ENCODE measurements around the gene EXOC4. TPM values are rescaled to one million over a fixed set of nuclear protein-coding genes. Genes with fewer than 3 reads are reported as not detected.

The EXOC4 gene
- total RNA-seq, 1 donor from 2014 or later, result 84.0 TPM

DNA sequence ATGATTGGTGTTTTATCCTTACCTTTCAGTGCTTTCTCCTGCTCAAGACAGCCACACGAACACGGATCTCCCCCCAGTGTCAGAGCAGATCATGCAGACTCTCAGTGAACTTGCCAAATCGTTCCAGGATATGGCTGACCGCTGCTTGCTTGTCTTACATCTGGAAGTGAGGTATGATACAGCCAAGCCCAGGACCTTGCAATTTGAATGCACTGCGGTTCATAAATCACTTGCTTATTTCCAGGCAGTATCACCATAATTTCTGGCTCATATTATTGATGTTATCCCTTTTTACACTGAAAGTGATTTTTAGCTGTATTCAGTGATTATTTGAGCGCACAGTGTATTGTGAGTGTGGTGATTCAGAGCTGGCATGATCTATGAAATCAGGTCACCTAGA, 744.6 kb downstream of the EXOC4 start:
- H3K4me3 ChIP-seq (ENCODE audit: low read depth, low read length), result no peak overlapping the region
- DNase-seq (ENCODE audit: low read depth) (no peak), FAIRE-seq (no peak)
- TF ChIP-seq, protein P1, sequence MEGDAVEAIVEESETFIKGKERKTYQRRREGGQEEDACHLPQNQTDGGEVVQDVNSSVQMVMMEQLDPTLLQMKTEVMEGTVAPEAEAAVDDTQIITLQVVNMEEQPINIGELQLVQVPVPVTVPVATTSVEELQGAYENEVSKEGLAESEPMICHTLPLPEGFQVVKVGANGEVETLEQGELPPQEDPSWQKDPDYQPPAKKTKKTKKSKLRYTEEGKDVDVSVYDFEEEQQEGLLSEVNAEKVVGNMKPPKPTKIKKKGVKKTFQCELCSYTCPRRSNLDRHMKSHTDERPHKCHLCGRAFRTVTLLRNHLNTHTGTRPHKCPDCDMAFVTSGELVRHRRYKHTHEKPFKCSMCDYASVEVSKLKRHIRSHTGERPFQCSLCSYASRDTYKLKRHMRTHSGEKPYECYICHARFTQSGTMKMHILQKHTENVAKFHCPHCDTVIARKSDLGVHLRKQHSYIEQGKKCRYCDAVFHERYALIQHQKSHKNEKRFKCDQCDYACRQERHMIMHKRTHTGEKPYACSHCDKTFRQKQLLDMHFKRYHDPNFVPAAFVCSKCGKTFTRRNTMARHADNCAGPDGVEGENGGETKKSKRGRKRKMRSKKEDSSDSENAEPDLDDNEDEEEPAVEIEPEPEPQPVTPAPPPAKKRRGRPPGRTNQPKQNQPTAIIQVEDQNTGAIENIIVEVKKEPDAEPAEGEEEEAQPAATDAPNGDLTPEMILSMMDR (IDR thresholded peaks at IDR 0.05; ENCODE audit: insufficient read depth, low read length, severe bottlenecking), result no peak
- H3K36me3 ChIP-seq (ENCODE audit: control insufficient read depth, insufficient read depth, low read length), result no peaks in the 10 kb centered on the region
- no peaks in the 10 kb centered on the region for H3K27me3 ChIP-seq (ENCODE audit: control insufficient read depth, insufficient read depth, low read length)

DNA sequence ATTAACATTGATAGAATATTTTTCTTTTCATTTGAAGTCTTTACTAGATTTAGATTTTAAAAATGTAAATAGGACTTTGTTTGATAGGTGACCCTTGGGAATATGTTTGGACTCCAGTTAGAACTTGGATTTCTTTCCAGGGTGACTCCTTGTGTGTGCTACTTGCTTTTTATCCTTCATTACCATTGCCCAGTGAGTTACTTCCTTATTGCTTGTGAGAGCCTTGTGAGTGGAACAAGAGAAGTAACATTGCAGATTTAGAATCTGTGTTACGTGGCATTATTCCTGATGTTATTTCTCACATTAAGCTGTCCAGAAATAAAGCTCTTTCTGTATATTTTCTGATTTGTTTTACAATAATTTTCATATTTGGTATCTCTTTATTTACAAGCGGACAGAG, 746.3 kb downstream of the EXOC4 start:
- FAIRE-seq (no peak), DNase-seq (ENCODE audit: low read depth) (no peak)
- TF ChIP-seq, protein P1 (IDR thresholded peaks at IDR 0.05; ENCODE audit: insufficient read depth, low read length, severe bottlenecking), result no peak
- Histone ChIP-seq H3K4me3 (ENCODE audit: low read depth, low read length) (no peak overlapping the region), H3K36me3 (ENCODE audit: control insufficient read depth, insufficient read depth, low read length) (no peaks in the 10 kb centered on the region), H3K27me3 (ENCODE audit: control insufficient read depth, insufficient read depth, low read length) (no peaks in the 10 kb centered on the region)

DNA sequence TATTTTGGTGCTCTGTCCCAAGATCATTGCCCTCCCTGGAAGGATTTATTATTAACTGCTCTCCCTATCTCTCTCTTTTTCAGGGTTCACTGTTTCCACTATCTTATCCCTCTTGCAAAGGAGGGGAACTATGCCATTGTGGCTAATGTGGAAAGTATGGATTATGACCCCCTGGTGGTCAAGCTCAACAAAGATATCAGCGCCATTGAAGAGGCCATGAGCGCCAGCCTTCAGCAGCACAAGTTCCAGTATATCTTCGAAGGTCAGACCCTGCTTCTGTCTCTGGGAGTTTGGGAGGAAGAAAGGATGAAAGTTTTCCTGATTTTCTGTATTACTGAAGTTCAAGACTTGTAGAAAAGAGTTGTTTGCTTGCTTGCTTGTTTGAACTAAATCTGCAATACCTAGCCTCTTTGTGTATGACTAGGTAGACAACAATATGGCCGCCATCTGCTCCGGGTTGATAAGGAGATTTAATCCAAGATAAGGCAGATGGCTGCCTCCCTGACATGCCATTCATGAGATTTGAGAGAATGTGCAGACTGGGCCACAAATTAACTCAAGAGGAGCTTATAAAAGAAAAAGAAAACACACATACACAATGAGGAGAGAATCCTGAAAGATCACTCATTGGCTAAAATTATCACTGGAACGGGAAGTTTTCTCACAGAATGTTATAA, 752.1 kb downstream of the EXOC4 start:
- H3K36me3 ChIP-seq (ENCODE audit: control insufficient read depth, insufficient read depth, low read length), result no peaks in the 10 kb centered on the region
- no peak for FAIRE-seq
- TF ChIP-seq, protein P1 (IDR thresholded peaks at IDR 0.05; ENCODE audit: insufficient read depth, low read length, severe bottlenecking), result no peak
- no peak for DNase-seq (ENCODE audit: low read depth)
- no peak overlapping the region for H3K4me3 ChIP-seq (ENCODE audit: low read depth, low read length)
- no peaks in the 10 kb centered on the region for H3K27me3 ChIP-seq (ENCODE audit: control insufficient read depth, insufficient read depth, low read length)

DNA sequence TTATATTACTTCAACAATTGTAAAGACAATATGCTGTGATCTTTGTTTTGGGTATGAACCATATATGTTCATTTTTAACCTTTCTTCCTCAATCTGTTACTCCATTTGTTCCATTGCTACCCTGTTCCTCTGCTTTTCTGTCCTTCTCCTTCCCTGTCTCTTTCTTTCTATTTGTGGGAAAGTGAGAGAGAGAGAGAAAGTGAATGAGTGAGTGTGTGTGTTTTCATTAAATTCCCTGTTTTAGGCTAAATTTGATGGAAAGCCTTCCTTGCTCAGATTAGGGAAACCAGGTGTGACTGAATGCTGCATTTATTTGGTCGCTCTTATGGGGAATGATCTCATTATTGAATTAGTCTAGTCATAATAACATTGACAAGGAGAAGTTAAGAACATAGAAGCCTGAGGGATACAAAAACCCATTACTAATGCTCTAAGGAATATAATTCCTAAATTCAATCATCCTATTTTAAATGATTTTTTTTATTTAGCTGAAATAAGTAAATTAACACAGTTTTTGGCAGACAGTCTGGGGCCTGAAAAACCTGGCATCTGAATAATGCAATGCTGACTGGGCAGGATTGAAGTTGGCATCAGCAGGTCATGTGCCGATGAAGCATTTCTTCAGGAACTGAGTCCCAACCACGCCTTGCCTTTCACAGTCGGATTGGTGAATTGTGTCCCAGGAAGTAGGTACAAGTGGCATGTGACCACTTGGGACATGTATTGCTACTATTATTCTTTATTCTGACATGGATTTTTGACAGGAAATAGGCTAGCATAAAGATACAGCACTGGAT, 756.6 kb downstream of the EXOC4 start:
- FAIRE-seq, result no peak
- no peaks in the 10 kb centered on the region for H3K36me3 ChIP-seq (ENCODE audit: control insufficient read depth, insufficient read depth, low read length)
- H3K27me3 ChIP-seq (ENCODE audit: control insufficient read depth, insufficient read depth, low read length), result no peaks in the 10 kb centered on the region
- no peak overlapping the region for H3K4me3 ChIP-seq (ENCODE audit: low read depth, low read length)
- TF ChIP-seq, protein P1 (IDR thresholded peaks at IDR 0.05; ENCODE audit: insufficient read depth, low read length, severe bottlenecking), result no peak
- no peak for DNase-seq (ENCODE audit: low read depth)

DNA sequence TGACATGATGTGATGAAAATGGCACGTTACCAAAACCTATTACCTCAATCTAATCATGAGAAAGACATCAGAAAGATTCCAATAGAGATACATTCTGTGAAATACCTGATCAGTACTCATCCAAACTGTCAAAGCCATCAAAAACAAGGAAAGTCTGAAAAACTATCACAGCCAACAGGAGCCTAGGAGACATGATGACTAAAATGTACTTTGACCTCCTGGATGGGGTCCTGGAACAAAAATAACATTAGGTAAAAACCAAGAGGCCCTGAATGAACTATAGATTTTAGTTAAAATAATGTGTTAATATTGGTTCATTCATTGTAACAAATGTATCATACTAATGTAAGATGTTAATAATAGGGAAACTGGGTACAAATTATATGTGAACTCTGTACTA, 760.4 kb downstream of the EXOC4 start:
- Histone ChIP-seq H3K36me3 (ENCODE audit: control insufficient read depth, insufficient read depth, low read length) (no peaks in the 10 kb centered on the region), H3K4me3 (ENCODE audit: low read depth, low read length) (no peak overlapping the region), H3K27me3 (ENCODE audit: control insufficient read depth, insufficient read depth, low read length) (no peaks in the 10 kb centered on the region)
- TF ChIP-seq, protein P1 (IDR thresholded peaks at IDR 0.05; ENCODE audit: insufficient read depth, low read length, severe bottlenecking), result no peak
- DNase-seq (ENCODE audit: low read depth) (no peak), FAIRE-seq (no peak)
